Globus pallidus (tissue), 1 donor: ENCODE data around the gene APCDD1L.
"Not testable (repeated sequence)": the region's sequence is repeated elsewhere in the genome, so short reads cannot be mapped to it uniquely, and the experiment has no call there.

Experiments used
- DNase-seq: peaks from one replicate; pipeline ENCODE4 v3.0.0-alpha.2; 2015; ENCODE audit warnings: low spot score

APCDD1L gene

GRCh38 chr20:58545565-58546415 lies 30.6 kb upstream of the APCDD1L start:
- no peak for DNase-seq

GRCh38 chr20:58544891-58545290 lies 29.7 kb upstream of the APCDD1L start:
- no peak for DNase-seq

GRCh38 chr20:58544286-58544685 lies 29.1 kb upstream of the APCDD1L start:
- no peak for DNase-seq

GRCh38 chr20:58543274-58543673 lies 28.1 kb upstream of the APCDD1L start:
- no peak for DNase-seq

- no peak for DNase-seq
Observed at GRCh38 chr20:58542411-58543095, 27.4 kb upstream of the APCDD1L start.

GRCh38 chr20:58542034-58542410 lies 26.8 kb upstream of the APCDD1L start:
- DNase-seq, result not testable (repeated sequence)

GRCh38 chr20:58538752-58539151 lies 23.6 kb upstream of the APCDD1L start:
- DNase-seq, result no peak

- no peak for DNase-seq
Observed at GRCh38 chr20:58537831-58538230, 22.6 kb upstream of the APCDD1L start.

- no peak for DNase-seq
Observed at GRCh38 chr20:58536289-58536688, 21.1 kb upstream of the APCDD1L start.

- DNase-seq, result no peak
Observed at GRCh38 chr20:58531657-58532056, 16.5 kb upstream of the APCDD1L start.

GRCh38 chr20:58531063-58531462 lies 15.9 kb upstream of the APCDD1L start:
- DNase-seq, result no peak

- no peak for DNase-seq
Observed at GRCh38 chr20:58528412-58528811, 13.2 kb upstream of the APCDD1L start.

- DNase-seq, result no peak
Observed at GRCh38 chr20:58526411-58526810, 11.2 kb upstream of the APCDD1L start.

- DNase-seq, result no peak
Observed at GRCh38 chr20:58524814-58525213, 9.6 kb upstream of the APCDD1L start.

- DNase-seq, result no peak
Observed at GRCh38 chr20:58523971-58524315, 8.7 kb upstream of the APCDD1L start.

- DNase-seq, result no peak
Observed at GRCh38 chr20:58523072-58523970, 8.1 kb upstream of the APCDD1L start.

- no peak for DNase-seq
Observed at GRCh38 chr20:58522666-58523065, 7.5 kb upstream of the APCDD1L start.

- DNase-seq, result no peak
Observed at GRCh38 chr20:58521763-58522162, 6.6 kb upstream of the APCDD1L start.

- DNase-seq, result no peak
Observed at GRCh38 chr20:58519940-58520712, 4.9 kb upstream of the APCDD1L start.

- no peak for DNase-seq
Observed at GRCh38 chr20:58518896-58519593, 3.8 kb upstream of the APCDD1L start.

GRCh38 chr20:58518387-58518786 lies 3.2 kb upstream of the APCDD1L start:
- DNase-seq, result no peak
